PFSK-1 (cell line): ENCODE data around the gene SERINC2.

ENCODE experiments used
- FOXP2 ChIP-seq: optimal IDR thresholded peaks from 2 replicates; pipeline ENCODE3; 2011; ENCODE audit warnings: borderline replicate concordance, control low read depth, inconsistent platforms; ENCODE audit not compliant: insufficient read depth; ENCODE audit errors: extremely low read length, extremely low read depth
- POLR2AphosphoS5 ChIP-seq: IDR thresholded peaks from 2 replicates; pipeline ENCODE4 v1.6.1; 2012; ENCODE audit warnings: low read depth, mild to moderate bottlenecking, control low read depth, low read length, moderate library complexity
- SIN3A ChIP-seq: IDR thresholded peaks from 2 replicates; pipeline ENCODE4 v1.6.1; 2012; ENCODE audit warnings: mild to moderate bottlenecking, low read length, moderate library complexity, borderline replicate concordance; ENCODE audit not compliant: insufficient read depth
- TAF1 ChIP-seq: IDR thresholded peaks from 2 replicates; pipeline ENCODE4 v1.6.1; 2012; ENCODE audit warnings: low read length, control low read depth, borderline replicate concordance; ENCODE audit not compliant: insufficient read depth
- TF ChIP-seq, protein P1 (sequence below), 2 experiments: IDR thresholded peaks; 2 replicates each; pipeline versions ENCODE4 v1.6.1 to v1.8.0; 2011 to 2012; ENCODE audit warnings: low read depth in 2 of 2, low read length in 2 of 2, control low read depth in 1 of 2, inconsistent platforms in 1 of 2, mild to moderate bottlenecking in 1 of 2, moderate library complexity in 1 of 2; ENCODE audit not compliant: insufficient read depth in 1 of 2

Gene SERINC2

DNA sequence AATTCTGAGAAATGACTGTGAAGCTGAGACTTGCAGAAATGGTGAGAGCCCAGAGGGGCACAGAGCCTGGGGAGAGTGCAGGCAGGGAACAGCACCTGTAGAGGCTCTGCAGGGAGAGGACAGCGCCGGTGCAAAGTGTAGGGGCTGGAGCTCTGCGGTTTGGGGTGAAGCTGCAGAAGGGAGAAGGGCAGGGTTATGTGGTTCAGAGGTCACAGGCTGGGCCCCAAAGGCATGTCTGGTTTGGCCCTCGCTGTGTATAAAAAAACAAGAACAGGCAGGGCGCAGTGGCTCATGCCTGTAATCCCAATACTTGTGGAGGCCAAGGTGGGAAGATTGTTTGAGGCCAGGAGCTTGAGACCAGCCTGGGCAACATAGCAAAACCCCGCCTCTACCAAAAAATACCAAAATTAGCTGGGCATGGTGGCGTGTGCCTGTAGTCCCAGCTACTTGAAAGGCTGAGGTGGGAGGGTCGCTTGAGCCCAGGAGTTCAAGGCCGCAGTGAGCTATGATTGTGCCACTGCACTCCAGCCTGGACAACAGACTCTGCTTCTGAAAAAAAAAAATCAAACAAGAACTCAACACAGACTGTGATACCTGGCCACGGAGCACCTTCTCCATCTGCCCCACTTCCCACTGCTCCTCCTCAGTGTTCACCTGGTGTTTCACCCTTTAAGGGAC, 29.1 kb downstream of the SERINC2 start:
- no peak for TF ChIP-seq POLR2AphosphoS5
- TF ChIP-seq SIN3A = no peak
- TF ChIP-seq TAF1 = no peak
- TF ChIP-seq FOXP2 = no peak
- TF ChIP-seq, protein P1, sequence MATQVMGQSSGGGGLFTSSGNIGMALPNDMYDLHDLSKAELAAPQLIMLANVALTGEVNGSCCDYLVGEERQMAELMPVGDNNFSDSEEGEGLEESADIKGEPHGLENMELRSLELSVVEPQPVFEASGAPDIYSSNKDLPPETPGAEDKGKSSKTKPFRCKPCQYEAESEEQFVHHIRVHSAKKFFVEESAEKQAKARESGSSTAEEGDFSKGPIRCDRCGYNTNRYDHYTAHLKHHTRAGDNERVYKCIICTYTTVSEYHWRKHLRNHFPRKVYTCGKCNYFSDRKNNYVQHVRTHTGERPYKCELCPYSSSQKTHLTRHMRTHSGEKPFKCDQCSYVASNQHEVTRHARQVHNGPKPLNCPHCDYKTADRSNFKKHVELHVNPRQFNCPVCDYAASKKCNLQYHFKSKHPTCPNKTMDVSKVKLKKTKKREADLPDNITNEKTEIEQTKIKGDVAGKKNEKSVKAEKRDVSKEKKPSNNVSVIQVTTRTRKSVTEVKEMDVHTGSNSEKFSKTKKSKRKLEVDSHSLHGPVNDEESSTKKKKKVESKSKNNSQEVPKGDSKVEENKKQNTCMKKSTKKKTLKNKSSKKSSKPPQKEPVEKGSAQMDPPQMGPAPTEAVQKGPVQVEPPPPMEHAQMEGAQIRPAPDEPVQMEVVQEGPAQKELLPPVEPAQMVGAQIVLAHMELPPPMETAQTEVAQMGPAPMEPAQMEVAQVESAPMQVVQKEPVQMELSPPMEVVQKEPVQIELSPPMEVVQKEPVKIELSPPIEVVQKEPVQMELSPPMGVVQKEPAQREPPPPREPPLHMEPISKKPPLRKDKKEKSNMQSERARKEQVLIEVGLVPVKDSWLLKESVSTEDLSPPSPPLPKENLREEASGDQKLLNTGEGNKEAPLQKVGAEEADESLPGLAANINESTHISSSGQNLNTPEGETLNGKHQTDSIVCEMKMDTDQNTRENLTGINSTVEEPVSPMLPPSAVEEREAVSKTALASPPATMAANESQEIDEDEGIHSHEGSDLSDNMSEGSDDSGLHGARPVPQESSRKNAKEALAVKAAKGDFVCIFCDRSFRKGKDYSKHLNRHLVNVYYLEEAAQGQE (IDR thresholded peaks at IDR 0.05; ENCODE audit: insufficient read depth in 1 of 2, low read depth in 2 of 2, low read length in 2 of 2) = no peak

DNA sequence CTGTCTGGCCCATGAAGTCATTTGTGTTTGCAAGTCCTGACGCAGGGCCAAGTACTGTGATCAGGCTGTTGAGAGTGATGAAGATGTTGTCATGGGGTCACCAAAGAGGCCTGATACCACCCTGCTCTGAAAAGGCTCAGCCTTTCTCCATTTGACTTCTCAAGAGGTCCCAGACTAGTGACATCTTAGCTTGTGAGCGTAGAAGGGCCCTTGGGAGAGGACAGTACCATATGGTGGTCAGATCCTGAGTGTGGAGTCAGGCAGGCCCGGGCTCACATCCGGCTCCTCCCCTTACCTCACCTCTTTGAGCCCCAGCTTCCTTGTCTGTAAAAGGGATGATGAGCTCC, 29.6 kb downstream of the SERINC2 start:
- TF ChIP-seq, protein P1 (IDR thresholded peaks at IDR 0.05; ENCODE audit: insufficient read depth in 1 of 2, low read depth in 2 of 2, low read length in 2 of 2) = no peak
- TF ChIP-seq SIN3A (no peak), FOXP2 (no peak), TAF1 (no peak), POLR2AphosphoS5 (no peak)

DNA sequence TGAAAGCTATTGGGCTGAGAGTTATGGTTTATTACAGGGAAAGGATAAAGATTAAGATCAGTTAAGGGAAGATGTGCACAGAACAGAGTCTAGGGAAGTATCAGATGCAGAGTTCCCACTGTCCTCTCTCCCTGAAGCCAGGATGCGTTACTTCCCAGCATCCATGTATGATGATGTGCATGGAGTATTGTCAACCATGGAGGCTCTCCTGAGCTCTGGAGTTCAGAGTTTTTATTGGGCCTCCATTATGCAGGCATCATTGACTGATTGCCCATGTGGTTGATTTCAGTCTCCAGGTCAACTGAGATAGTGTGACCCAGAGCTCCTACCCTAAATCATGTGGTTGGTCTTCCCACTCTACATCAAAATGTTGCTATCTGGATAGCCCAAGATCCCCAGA, 30.7 kb downstream of the SERINC2 start:
- TF ChIP-seq TAF1 = no peak
- no peak for TF ChIP-seq FOXP2
- no peak for TF ChIP-seq POLR2AphosphoS5
- TF ChIP-seq, protein P1 (IDR thresholded peaks at IDR 0.05; ENCODE audit: insufficient read depth in 1 of 2, low read depth in 2 of 2, low read length in 2 of 2) = no peak
- TF ChIP-seq SIN3A = no peak

DNA sequence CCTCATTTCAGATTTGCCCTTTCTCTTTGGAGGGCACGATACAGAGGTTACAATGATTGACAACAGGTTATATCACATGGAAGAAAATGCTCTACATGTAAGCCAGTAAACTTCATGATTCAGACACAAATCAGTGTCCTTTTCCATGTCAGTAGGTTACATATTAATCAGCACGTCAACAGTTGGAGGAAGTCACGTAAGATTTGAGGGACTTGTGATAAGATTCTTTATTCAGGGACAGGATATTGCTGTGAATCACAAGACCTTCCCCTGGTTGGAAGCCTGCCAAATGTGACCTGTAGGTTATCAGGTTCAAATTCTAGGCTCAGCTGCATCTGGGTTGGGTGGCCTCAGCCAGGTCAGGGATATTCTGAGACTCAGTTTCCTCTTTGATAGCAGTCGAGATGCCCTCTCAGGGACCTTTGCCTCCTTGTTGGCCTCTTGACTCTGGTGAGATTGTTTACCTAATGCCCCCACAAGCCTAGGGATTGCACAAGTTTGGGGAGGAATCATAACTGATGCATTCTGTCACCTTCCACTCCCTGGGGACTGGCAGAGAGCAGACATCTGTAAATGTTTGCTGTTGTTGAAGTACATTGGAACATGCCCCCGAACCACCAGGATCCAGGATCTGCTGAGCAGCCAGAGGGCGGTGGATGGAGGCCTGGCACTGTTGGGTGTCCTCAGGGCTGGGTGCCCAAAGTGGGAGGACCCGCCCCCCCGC, 31.9 kb downstream of the SERINC2 start:
- TF ChIP-seq, protein P1 (IDR thresholded peaks at IDR 0.05; ENCODE audit: insufficient read depth in 1 of 2, low read depth in 2 of 2, low read length in 2 of 2) = no peak

DNA sequence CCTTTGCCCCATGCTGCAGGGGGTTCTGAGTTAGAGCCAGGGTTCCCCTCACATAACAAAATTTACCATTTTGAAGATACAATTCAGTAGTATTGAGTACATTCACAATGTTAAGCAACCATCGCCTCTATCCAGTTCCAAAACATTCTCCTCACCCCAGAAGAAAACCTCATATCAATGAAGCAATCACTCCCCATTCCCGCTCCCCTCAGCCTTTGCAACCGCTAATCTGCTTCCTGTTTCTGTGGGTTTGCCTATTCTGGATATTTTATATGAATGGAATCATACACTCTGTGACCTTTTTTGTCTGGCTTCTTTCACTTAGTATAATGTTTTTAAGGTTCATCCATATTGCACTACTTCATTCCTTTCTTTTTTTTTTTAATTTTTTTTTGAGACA, 32.9 kb downstream of the SERINC2 start:
- TF ChIP-seq TAF1 (no peak), SIN3A (no peak), POLR2AphosphoS5 (no peak), FOXP2 (no peak)
- TF ChIP-seq, protein P1 (IDR thresholded peaks at IDR 0.05; ENCODE audit: insufficient read depth in 1 of 2, low read depth in 2 of 2, low read length in 2 of 2) = no peak
